Umbilical cord (tissue), 2 donors: ENCODE data around the gene SLIT2. TPM values are rescaled to one million over a fixed set of nuclear protein-coding genes. Genes with fewer than 3 reads are reported as not detected.

ENCODE experiments used
- DNase-seq: peaks from one replicate; pipeline ENCODE4 v3.0.0-alpha.2; 2015; ENCODE audit warnings: low spot score
- total RNA-seq: library from RNA; depleted of rRNA; stranded (reverse); fragments of >200 nt; gene quantifications from one replicate; pipeline ENCODE4 v1.2.3, GENCODE V29; 2014; ENCODE audit warnings: low replicate concordance; ENCODE audit not compliant: insufficient read depth

SLIT2 gene, protein sequence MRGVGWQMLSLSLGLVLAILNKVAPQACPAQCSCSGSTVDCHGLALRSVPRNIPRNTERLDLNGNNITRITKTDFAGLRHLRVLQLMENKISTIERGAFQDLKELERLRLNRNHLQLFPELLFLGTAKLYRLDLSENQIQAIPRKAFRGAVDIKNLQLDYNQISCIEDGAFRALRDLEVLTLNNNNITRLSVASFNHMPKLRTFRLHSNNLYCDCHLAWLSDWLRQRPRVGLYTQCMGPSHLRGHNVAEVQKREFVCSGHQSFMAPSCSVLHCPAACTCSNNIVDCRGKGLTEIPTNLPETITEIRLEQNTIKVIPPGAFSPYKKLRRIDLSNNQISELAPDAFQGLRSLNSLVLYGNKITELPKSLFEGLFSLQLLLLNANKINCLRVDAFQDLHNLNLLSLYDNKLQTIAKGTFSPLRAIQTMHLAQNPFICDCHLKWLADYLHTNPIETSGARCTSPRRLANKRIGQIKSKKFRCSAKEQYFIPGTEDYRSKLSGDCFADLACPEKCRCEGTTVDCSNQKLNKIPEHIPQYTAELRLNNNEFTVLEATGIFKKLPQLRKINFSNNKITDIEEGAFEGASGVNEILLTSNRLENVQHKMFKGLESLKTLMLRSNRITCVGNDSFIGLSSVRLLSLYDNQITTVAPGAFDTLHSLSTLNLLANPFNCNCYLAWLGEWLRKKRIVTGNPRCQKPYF (N-terminal part only)
- total RNA-seq, result 19.5 TPM

- peak; percentile 86 for DNase-seq
Measured at GRCh38 chr4:20251796-20252655, at the start of gene SLIT2. TSS of gene SLIT2 (plus strand) at chr4:20251905. CDS start at chr4:20253816, 1,911 bp downstream.

DNA sequence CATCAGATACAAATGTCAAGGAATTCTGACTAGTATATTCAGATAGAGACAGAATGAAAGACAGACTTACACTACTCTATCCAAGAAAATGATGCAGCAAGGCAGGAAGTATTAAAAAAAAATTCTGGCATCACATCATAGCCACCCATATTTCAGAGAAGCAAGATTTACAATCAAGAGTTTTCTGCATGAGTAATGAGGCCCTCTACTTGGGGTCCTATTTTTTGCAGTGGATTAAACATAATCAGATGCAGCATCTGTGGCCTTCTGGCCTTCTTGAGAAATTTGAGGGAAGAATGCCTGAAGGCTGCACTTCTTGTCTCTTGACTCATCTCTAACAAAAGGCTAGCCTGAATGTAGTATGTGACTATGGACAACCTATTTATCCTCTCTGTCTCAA, 48.2 kb upstream of the SLIT2 start:
- peak; percentile 75 for DNase-seq

GRCh38 chr4:20217521-20217920, 34.2 kb upstream of the SLIT2 start:
- no peak for DNase-seq

- DNase-seq, result no peak
Measured at GRCh38 chr4:20217951-20218350, 33.8 kb upstream of the SLIT2 start.

DNA sequence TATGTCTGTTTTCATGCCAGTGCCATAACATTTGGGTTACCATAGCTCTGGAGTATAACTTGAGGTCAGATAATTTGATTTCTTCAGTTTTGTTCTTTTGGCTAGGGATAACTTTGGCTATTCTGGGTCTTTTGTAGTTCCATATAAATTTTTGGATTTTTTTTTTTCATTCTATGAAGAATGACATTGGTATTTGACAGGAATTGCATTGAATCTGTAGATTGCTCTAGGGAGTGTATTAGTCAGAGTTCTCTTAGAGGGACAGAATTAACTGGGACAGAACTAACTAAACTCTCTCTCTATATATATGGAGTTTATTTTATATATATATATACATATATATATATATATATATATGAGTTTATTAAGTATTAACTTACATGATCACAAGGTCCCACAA, 32.2 kb upstream of the SLIT2 start:
- DNase-seq, result no peak

DNA sequence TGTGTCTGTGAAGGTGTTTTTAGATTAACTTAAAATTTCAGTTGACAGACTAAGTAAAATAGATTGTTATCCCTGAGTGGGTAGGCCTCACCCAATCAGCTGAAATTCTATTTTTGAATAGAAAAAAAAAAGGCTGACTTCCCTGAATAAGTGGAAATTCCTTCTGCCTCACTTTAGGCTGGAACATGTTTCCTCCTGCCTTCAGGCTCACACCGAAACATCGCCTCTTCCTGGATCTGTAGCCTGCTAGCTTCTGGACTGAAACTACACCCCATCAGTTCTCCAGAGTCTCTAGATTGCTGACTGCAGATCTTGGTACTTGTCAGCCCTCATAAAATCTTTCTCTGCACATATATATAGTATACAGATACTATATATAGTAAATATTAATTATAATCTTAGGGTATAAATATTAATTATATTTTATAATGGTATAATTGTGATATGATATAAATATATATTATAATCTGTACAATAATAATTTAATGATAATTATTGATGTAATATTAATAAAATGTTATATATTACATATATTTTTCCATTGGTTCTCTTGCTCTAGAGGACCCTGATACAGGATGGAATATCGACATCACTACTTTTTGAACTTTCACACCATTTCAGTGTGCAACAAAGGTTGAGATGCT, 13.7 kb upstream of the SLIT2 start:
- DNase-seq, result no peak

DNA sequence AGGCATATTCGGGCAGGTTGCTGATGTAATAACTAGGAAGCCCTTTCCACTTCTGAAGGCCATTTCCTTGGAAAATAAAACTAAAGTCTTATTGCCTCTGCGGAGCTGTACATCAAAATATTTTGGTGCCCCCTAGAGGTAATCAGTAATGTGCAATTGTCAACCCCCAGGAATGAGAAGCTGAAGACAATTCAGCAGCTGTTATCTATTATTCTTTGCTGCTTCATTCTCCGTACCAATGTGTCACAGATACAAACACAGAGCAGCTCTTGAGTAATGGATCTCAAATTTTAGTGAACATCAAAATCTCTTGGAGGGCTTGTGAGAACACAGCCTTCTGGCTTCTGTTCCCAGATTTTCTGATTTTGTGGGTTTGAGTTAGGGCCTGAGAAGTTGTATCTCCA, 3.5 kb upstream of the SLIT2 start:
- DNase-seq, result peak; percentile 70

- DNase-seq, result peak; percentile 39
Measured at GRCh38 chr4:20249333-20249732, 2.4 kb upstream of the SLIT2 start.

DNA sequence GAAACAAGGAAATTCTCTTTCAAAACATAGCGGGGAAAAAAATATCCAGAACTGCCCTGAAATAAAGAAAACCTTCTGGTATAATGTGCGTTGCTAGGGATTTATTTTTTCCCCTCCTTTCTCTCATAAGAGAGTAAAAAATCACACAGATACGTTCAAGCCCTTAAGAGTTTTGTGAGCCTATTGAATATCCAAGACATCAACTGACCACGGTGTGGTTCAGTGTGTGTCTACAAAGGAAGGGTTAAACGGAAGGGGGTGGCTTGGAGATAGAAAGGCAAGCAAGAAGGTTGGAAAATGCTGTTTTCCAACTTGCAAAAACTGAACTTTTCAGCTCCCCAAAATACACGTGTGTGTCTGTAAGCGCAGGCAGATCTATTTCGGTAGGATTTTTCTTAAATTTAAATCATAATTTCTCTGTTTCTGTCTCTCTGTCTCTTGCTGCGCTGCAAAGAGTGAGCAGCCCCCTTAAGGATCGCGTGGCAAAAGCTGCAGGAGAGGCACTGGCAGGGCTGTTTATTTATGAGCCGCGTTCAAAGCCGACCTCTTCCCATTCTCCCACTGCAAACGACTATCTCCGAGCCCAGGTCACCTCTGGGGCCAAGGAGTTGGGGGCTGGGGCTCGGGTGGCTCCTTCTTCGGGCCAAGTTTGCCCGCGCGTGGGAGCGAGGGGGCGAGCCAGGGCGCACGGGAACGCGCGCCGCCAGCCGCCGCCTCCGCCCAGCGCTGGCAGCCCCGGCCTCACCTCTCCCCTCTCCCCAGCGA, 492 bp upstream of the SLIT2 start:
- no peak for DNase-seq

GRCh38 chr4:20252656-20253282, 1.1 kb downstream of the SLIT2 start:
- peak; percentile 58 for DNase-seq

GRCh38 chr4:20253283-20253734, 1.6 kb downstream of the SLIT2 start:
- no peak for DNase-seq

GRCh38 chr4:20253735-20254409, 2.2 kb downstream of the SLIT2 start:
- peak; percentile 57 for DNase-seq

- peak; percentile 57 for DNase-seq
Measured at GRCh38 chr4:20254511-20255250, 3.0 kb downstream of the SLIT2 start.

DNA sequence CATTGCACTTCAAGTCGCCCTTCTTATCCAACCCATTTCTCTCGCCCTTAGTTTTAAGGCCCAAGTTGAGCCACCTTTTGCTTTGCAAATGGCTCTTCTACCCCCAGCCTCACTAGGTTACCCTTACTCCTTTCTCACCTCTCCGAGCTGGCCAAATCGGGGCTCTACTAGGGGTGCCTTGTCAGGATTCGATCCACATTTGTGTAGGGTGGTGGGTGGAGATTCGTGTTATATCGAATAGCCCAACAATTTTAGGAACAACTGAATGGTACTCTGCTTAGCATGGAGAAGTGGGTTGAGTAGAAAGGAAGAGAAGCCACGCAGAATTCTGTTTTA, 3.5 kb downstream of the SLIT2 start:
- no peak for DNase-seq

- no peak for DNase-seq
Measured at GRCh38 chr4:20255823-20256222, 4.1 kb downstream of the SLIT2 start.

- peak; percentile 47 for DNase-seq
Measured at GRCh38 chr4:20256381-20256881, 4.7 kb downstream of the SLIT2 start.

GRCh38 chr4:20259707-20260106, 8.0 kb downstream of the SLIT2 start:
- DNase-seq, result no peak

DNA sequence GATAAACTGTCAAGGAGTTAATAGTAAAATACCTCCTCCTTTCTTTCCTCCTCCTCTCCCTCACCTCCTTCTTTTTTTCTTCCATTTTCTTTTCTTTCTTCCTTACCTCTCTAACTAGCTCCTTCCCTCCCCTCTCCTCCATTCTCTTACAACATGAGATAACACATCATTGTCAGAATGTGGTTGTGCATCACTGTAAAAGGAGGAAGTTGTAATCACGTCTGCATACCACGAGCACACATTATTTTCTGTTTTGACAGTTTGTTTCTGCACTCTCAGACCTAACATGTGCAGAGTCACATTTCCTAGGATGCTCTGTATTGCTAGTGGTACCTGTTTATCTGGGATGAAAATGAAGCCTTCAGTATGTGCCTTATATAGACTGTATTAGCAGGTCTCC, 9.1 kb downstream of the SLIT2 start:
- DNase-seq, result no peak

- no peak for DNase-seq
Measured at GRCh38 chr4:20262221-20262620, 10.5 kb downstream of the SLIT2 start.
